HS-27A (cell line): ENCODE results near the gene MOB3B.
"Not testable (repeated sequence)": the region's sequence is repeated elsewhere in the genome, so short reads cannot be mapped to it uniquely, and the experiment has no call there.

ENCODE experiments used
- DNase-seq: peaks from one replicate; pipeline ENCODE4 v3.0.0-alpha.2; 2012; ENCODE audit warnings: low read depth, missing footprints

Gene MOB3B

DNA sequence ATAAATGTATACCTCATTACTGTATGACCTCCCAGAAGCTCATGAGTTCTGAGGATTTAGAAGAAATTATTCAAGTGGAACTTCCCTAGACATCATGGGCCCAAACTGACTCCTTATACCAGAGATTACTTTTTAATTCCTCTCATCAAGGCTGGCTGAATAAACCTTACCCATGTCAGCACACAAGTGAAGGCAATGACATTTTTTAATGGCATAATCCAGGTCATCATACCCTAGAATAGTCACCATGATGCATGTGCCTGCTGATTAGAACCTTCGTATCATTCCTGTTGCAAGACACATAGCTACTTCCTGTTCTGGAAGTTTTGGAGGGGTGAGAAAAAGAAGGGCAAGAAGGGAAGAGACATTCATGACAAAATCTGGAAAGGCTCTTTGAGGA lies 55.3 kb downstream of the MOB3B start:
- DNase-seq = no peak

- no peak for DNase-seq
Measured at GRCh38 chr9:27473111-27473529, 56.5 kb downstream of the MOB3B start.

DNA sequence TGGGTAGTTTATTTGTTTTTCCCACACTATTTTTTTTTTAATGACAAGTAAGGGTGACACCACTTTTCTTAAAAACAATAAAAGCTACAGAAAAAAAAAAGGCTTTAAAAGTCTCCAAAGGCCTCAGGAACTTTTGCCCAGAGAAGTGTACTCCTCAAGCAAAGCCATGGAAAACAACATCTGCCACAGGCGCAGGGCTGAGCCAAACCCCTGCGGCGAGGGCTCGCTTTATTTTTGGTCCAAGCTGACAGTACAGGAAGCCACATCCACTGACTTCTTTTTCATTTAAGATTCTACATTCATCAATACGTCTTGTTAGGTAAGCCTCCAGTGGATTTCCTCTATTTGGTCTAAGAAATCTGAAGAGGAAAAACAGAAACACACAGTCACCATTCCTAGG lies 57.4 kb downstream of the MOB3B start:
- no peak for DNase-seq

- no peak for DNase-seq
Measured at GRCh38 chr9:27471789-27472188, 57.8 kb downstream of the MOB3B start.

GRCh38 chr9:27471366-27471765 lies 58.2 kb downstream of the MOB3B start:
- DNase-seq = no peak

GRCh38 chr9:27470291-27470856 lies 59.2 kb downstream of the MOB3B start:
- no peak for DNase-seq

DNA sequence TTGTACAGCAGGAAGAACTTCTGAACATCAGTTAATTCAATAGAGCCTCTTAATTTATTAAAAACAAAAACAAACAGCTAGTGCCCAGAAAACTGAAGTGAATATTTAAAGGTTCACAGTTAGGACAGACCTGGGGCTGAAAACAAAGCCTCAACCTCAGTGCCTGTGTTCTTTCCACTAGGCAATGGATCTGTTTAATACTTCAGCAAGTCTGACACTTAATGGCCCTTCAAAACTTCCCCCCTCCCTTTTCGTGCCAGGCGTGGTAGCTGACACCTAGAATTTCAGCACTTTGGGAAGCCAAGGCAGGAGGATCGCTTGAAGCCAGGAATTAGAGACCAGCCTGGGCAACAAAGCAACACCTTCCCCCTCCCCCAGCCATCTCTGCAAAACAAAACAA lies 60.1 kb downstream of the MOB3B start:
- no peak for DNase-seq

DNA sequence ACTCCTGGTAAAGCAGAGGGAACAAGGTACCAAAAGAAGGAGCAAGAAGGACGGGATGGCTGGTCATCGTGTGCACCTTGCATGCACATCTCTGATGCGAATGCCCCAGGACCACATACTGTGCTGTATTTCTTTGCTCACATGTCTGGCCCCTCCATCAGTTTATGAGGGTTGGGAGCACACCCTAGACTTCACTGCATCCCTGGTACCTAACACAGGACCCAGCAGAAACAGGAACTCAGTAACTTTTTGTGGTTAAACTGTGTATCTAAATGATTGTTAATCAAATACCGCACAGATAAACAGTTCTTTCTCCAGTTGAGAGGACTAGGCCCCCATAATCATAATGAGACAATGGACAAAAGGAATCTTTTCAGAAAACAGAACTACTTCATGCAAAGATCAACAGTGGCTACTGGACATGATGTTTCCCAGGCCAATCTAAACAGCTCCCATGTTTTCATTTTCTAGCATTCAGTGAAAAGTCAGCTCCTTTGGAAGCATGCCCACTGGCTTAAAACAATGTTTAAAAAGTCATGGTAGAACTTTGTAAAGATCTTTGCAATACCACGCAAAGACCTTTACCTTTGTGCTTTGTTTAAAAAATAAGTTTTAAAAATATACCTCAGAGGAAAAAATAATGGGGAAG lies 61.0 kb downstream of the MOB3B start:
- DNase-seq = no peak

- DNase-seq = no peak
Measured at GRCh38 chr9:27468000-27468399, 61.6 kb downstream of the MOB3B start.

GRCh38 chr9:27467486-27467885 lies 62.1 kb downstream of the MOB3B start:
- DNase-seq = no peak

DNA sequence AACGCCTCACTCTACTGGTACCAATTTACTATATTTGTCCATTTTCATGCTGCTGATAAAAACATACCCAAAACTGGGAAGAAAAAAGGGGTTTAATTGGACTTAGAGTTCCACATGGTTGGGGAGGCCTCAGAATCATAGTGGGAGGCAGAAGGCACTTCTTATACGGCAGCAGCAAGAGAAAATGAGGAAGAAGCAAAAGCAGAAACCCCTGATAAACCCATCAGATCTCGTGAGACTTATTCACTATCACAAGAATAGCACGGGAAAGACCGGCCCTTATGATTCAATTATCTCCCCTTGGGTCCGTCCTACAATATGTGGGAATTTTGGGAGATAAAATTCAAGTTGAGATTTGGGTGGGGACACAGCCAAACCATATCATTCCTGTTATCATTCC lies 63.1 kb downstream of the MOB3B start:
- not testable (repeated sequence) for DNase-seq

GRCh38 chr9:27464950-27465349 lies 64.7 kb downstream of the MOB3B start:
- not testable (repeated sequence) for DNase-seq

DNA sequence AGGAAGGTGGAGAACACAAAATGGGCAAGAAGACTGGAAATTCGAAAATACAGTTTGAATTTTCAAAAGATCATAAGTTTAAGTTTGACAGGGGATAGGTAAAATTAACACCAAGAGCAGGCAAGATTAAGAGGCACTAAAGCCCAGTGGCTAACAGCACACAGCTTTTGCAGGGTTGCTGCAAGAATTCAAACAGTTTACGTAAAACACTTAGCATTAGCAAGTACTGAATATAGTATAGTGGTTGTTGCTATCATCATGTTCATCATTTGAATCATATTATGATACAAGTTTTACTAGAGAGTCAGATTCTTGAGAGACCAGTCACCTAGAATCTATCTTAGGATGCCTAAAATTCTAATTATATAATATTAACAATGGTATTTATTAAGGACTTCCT lies 66.8 kb downstream of the MOB3B start:
- DNase-seq = no peak

GRCh38 chr9:27462434-27462833 lies 67.2 kb downstream of the MOB3B start:
- DNase-seq = no peak

GRCh38 chr9:27460226-27461023 lies 69.2 kb downstream of the MOB3B start:
- no peak for DNase-seq

- no peak for DNase-seq
Measured at GRCh38 chr9:27457445-27457844, 72.2 kb downstream of the MOB3B start.

GRCh38 chr9:27453860-27454553 lies 75.6 kb downstream of the MOB3B start:
- no peak for DNase-seq

DNA sequence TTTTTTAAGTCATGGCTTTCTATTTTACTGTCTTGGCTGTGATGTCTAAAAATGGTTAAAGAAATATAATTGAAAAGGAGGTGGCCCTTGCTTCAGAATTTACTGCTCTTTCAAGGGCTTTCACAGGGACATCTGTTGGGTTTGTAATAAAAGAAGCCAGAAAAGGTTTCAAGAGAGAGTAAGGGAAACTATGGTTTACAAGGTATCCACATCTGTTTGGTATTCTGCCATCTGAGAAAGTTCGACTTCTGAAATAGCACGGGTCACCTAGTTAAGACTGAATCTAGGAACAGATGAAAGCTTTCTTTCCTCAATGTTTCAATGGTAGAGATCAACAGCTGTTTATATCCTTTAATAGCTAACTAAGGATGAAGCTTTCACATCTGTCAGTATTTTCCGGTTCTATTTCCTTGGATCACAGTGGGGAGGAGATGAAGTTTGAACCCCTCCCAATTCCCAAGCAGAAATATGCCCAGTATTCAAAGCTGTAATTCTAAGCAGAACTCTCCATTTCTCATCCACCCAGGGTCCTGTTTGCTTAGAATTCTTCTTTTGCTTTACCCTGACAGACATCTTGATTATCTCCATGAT lies 78.3 kb downstream of the MOB3B start:
- no peak for DNase-seq

GRCh38 chr9:27450752-27451151 lies 78.9 kb downstream of the MOB3B start:
- no peak for DNase-seq

DNA sequence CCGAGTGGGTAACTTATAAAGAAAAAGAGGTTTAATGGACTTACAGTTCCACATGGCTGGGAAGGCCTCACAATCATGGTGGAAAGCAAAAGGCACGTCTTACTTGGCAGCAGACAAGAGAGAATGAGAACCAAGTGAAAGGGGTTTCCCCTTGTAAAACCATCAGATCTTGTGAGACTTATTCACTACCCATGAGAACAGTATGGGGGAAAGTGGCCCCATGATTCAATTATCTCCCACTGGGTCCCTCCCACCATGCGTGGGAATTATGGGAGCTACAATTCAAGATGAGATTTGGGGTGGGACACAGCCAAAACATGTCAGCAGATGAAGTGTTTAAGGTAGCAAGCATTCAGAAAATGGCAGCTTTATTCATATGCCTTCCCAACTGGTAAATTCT lies 81.3 kb downstream of the MOB3B start:
- DNase-seq = not testable (repeated sequence)

DNA sequence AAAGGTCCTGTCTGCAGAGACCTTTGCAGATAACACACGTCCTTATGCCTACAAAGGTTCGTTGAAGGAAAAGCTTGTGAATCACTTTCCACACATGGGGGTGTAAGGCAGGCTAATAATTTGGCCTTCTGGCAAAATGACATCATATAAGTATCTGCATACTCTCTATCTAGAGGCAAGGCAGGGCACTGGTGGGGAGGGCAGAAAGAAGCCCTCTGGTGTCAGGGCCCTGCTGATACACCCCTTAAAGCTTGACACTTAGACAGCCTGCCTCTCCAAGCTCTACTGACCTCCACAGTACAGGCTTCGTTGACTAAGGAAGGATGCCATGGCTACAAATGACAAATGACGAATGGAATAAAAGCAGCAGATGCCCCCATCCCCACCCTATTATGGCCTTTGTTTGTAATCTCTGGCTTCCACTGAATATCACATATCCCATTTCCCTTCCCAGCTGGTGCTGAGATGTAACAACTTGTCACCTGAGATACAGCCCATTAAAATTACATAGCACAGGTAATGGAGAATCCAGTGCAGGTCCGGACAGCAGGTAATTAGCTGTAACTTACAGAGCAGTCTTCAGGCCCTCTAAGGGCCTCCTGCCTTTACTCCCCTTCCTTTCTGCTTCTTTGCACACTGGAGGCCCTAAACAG lies 82.5 kb downstream of the MOB3B start:
- no peak for DNase-seq

DNA sequence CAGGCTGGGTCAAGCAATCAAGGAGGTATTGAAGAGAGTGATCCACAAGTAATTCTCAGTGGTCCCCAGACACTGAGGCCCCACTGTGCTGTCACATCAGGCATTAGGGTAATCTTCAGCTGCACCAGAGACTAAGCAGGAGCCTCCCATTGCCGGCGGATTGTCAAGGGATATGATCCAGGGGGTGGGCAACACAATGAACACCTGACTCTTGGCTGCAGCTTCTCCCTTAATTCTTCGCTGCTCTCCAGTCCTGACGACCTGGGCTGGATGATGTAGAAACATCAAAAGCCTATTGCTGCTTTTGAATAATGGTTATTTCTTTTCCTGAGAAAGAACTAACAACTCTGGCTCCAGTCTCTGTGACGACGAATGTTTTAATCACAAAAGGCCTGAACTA lies 83.9 kb downstream of the MOB3B start:
- no peak for DNase-seq
